KMS-11 (cell line): Measurements from ENCODE around the gene BRD7.

Experiments
- H2AFZ ChIP-seq: fragments of 200-600 bp; sonication (generic); 2 replicates; pipeline ENCODE4 v1.6.1; 2016; ENCODE audit warnings: antibody characterized with exemption, mixed run types, low read depth
- H3K27ac ChIP-seq: fragments of 200-600 bp; sonication (generic); 2 replicates; pipeline ENCODE4 v1.6.1; 2016; ENCODE audit warnings: mild to moderate bottlenecking, mixed run types
- H3K27me3 ChIP-seq: fragments of 200-600 bp; sonication (generic); 2 replicates; pipeline ENCODE4 v1.6.1; 2017; ENCODE audit warnings: mild to moderate bottlenecking, low read depth, mixed run types, moderate library complexity; ENCODE audit not compliant: insufficient read depth
- H3K36me3 ChIP-seq: fragments of 200-600 bp; sonication (generic); 2 replicates; pipeline ENCODE4 v1.6.1; 2017; ENCODE audit warnings: mild to moderate bottlenecking, mixed run types; ENCODE audit not compliant: insufficient read depth
- H3K4me1 ChIP-seq: fragments of 200-600 bp; sonication (generic); 2 replicates; pipeline ENCODE4 v1.6.1; 2016; ENCODE audit warnings: mild to moderate bottlenecking, low read depth, mixed run types; ENCODE audit not compliant: poor library complexity, severe bottlenecking
- H3K4me2 ChIP-seq: fragments of 200-600 bp; sonication (generic); 2 replicates; pipeline ENCODE4 v1.7.0; 2016; ENCODE audit warnings: mild to moderate bottlenecking, mixed run types
- H3K4me3 ChIP-seq: fragments of 200-600 bp; sonication (generic); IDR thresholded peaks from 2 replicates; pipeline ENCODE4 v1.6.1; 2017; ENCODE audit warnings: low read depth, low read length, mixed read lengths; ENCODE audit not compliant: insufficient read depth
- H3K79me2 ChIP-seq: fragments of 200-600 bp; sonication (generic); 2 replicates; pipeline ENCODE4 v1.6.1; 2016; ENCODE audit warnings: low read depth, mixed run types; ENCODE audit not compliant: insufficient read depth
- H3K9ac ChIP-seq: fragments of 200-600 bp; sonication (generic); 2 replicates; pipeline ENCODE4 v1.6.1; 2016; ENCODE audit warnings: mild to moderate bottlenecking, mixed run types
- H4K20me1 ChIP-seq: fragments of 200-600 bp; sonication (generic); 2 replicates; pipeline ENCODE4 v1.6.1; 2016; ENCODE audit warnings: mild to moderate bottlenecking, mixed run types; ENCODE audit not compliant: insufficient read depth
- TF ChIP-seq, protein P1 (sequence below): fragments of 200-600 bp; sonication (generic); conservative IDR thresholded peaks from 2 replicates; pipeline ENCODE4 v1.6.1; 2017; ENCODE audit warnings: low read depth, mild to moderate bottlenecking, antibody characterized with exemption, low read length, moderate library complexity, mixed read lengths

BRD7 gene

DNA sequence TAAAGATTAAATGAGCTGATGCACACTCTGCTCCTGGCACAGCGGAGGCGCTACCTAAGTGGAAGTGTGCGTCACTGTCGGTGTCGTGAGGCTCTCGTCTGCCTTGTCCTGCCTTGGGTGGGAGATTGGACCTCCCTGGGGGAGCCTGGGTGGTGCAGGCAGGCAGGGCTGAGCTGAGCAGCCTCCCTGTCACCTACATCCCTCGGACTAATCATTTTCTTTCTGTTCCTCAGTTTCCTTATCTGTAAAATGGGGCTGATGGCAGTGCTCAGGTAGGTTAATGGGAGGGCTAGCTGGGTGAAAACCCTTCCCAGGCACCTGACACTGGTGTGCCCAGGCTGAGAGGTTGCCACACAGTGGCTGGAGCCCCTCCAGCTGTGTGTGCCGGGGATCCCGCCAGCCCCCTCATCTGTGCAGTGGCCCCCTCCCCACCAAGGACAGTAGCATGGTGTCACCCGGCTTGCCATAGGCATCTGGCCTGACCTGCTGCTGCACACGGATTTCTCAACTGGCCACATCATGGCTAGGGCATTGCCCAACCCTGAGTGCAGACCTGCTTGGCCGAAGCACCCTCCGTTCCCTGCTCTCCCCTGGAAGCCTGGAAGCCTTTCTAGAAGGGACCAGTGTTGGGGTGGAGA is 98.2 kb downstream of the BRD7 start:
- Histone ChIP-seq H3K4me3 (no peak overlapping the region), H3K36me3 (no peaks in the 10 kb centered on the region), H3K4me1 (peaks cover 39% of the 10 kb centered on the region), H3K27me3 (no peaks in the 10 kb centered on the region), H2AFZ (no peak overlapping the region), H3K27ac (no peak overlapping the region), H4K20me1 (no peaks in the 10 kb centered on the region), H3K4me2 (no peak overlapping the region), H3K79me2 (peaks cover 8% of the 10 kb centered on the region; the same call in 1 of the 2 replicates), H3K9ac (no peak overlapping the region)
- TF ChIP-seq, protein P1, sequence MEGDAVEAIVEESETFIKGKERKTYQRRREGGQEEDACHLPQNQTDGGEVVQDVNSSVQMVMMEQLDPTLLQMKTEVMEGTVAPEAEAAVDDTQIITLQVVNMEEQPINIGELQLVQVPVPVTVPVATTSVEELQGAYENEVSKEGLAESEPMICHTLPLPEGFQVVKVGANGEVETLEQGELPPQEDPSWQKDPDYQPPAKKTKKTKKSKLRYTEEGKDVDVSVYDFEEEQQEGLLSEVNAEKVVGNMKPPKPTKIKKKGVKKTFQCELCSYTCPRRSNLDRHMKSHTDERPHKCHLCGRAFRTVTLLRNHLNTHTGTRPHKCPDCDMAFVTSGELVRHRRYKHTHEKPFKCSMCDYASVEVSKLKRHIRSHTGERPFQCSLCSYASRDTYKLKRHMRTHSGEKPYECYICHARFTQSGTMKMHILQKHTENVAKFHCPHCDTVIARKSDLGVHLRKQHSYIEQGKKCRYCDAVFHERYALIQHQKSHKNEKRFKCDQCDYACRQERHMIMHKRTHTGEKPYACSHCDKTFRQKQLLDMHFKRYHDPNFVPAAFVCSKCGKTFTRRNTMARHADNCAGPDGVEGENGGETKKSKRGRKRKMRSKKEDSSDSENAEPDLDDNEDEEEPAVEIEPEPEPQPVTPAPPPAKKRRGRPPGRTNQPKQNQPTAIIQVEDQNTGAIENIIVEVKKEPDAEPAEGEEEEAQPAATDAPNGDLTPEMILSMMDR, result no peak

DNA sequence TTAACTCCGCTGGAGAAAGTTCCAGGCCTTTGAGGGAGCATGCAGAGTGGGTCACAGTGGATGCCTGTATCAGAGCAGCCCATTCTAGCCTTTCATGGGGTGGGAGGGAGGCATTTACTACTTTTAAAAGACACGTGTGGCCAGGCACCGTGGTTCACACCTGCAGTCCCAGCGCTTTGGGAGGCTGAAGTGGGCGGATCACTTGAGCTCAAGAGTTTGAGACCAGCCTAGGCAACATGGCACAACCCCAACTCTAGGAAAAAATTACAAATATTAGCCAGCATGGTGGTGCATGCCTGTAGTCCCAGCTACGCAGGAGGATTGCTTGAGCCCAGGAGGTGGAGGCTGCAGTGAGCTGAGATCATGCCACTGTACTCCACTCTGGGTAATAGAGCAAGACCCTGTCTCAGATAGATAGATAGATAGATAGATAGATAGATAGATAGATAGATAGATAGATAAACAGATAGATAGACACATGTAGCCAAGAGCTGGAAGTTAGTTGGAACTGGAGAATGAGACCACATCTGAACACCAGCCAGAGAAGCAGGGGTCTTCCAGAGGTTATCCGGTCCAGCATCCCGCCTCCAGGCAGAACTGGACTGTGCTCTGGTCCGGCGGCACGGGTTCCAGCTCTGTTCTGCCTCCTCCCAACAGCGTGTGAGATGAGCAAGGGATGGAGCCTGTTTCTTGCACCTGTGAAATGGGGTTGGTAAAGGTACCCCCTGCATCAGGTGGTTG is 98.8 kb downstream of the BRD7 start:
- no peaks in the 10 kb centered on the region for H3K27me3 ChIP-seq
- TF ChIP-seq, protein P1, result no peak
- no peaks in the 10 kb centered on the region for H4K20me1 ChIP-seq
- no peak overlapping the region for H3K9ac ChIP-seq
- no peak overlapping the region for H3K4me2 ChIP-seq
- H3K36me3 ChIP-seq, result no peaks in the 10 kb centered on the region
- H2AFZ ChIP-seq, result no peak overlapping the region
- peaks cover 5% of the 10 kb centered on the region; the same call in 1 of the 2 replicates for H3K79me2 ChIP-seq
- H3K27ac ChIP-seq, result no peak overlapping the region
- no peak overlapping the region for H3K4me3 ChIP-seq
- peaks cover 39% of the 10 kb centered on the region for H3K4me1 ChIP-seq

DNA sequence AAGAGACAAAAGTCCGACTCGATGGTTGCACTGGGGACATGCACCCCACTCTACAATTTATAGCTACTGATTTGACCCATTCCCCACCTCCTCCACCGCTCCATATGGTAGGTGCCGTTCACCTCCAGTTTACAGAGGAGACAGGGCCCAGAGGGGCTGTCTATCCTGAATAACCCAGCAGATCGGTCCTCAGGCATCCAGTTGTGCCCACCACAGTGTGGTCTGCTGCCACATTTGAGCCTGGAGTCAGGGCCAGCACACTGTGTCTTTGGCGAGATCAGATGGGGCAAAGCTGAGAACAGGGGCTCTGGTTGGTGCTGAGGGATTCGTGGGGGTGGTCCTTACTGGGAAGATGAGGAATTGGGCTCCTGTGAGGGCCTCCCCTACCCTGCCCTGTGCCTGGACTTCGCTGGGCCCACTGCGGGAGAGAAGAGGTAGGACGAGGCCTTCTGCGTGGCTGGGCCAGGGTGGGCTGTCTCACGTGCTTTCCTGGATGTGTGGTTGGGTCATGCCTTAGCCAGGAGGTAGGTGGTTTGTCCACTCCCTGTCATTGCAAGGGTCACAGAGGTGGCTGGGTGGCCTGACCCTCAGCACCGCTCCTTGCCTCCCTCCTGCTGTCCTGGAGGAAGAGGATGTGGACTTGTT is 99.6 kb downstream of the BRD7 start:
- Histone ChIP-seq H3K4me3 (no peak overlapping the region), H2AFZ (no peak overlapping the region), H4K20me1 (no peaks in the 10 kb centered on the region), H3K27me3 (no peaks in the 10 kb centered on the region), H3K4me1 (peaks cover 40% of the 10 kb centered on the region), H3K9ac (no peak overlapping the region), H3K27ac (no peak overlapping the region), H3K4me2 (no peak overlapping the region), H3K36me3 (no peaks in the 10 kb centered on the region), H3K79me2 (no peaks in the 10 kb centered on the region; the same call in 1 of the 2 replicates)
- TF ChIP-seq, protein P1, result no peak

DNA sequence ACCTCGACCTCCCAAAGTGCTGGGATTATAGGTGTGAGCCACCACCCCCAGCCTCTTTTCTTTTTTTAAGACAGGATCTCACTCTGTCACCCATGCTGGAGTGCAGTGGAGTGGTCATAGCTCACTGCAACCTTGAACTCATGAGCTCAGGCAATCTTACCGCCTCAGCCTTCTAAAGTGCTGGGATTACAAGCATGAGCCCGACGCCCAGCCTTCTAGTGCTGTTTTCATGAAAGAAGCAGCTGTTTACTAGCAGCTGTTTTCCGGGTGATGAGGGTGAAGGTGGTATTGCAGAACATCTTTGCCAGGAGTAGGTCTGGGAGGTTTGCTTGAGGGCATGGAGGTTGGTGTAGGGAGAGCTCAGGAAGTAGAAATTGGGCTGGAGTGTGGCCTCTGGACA is 100.4 kb downstream of the BRD7 start:
- no peak overlapping the region for H2AFZ ChIP-seq
- H3K27ac ChIP-seq, result no peak overlapping the region
- H3K4me3 ChIP-seq, result no peak overlapping the region
- no peak overlapping the region for H3K9ac ChIP-seq
- no peaks in the 10 kb centered on the region for H3K27me3 ChIP-seq
- no peaks in the 10 kb centered on the region for H3K36me3 ChIP-seq
- TF ChIP-seq, protein P1, result no peak
- no peak overlapping the region for H3K4me2 ChIP-seq
- peaks cover 41% of the 10 kb centered on the region for H3K4me1 ChIP-seq
- no peaks in the 10 kb centered on the region; the same call in 1 of the 2 replicates for H3K79me2 ChIP-seq
- H4K20me1 ChIP-seq, result no peaks in the 10 kb centered on the region
